Stimulated activated CD8-positive, alpha-beta memory T cell treated with anti-CD3 and anti-CD28 coated beads, Interleukin-15, amount 100 ng/mL, for 24 hours (primary cell): ENCODE measurements around the gene SHC4.

ENCODE experiments used
- DNase-seq: peaks from one replicate; pipeline ENCODE4 v3.0.0-alpha.2; 2020; ENCODE audit warnings: low read depth

The SHC4 gene

DNA sequence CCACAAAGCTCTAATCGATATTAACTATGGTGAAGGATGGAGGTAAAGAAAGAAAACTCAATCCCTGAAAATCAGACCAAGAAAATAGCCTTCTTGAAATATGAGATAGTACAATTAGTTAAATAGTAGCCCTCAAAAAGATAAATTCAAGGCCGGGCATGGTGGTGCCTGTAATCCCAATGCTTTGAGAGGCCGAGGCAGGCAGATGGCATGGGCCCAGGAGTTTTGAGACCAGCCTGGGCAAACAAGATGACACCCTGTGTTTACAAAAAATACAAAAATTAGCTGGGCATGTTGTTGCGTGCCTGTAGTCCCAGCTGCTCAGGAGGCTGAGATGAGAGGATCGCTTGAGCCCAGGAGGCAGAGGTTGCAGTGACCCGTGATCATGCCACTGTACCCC lies 121.2 kb downstream of the SHC4 start:
- DNase-seq = no peak

DNA sequence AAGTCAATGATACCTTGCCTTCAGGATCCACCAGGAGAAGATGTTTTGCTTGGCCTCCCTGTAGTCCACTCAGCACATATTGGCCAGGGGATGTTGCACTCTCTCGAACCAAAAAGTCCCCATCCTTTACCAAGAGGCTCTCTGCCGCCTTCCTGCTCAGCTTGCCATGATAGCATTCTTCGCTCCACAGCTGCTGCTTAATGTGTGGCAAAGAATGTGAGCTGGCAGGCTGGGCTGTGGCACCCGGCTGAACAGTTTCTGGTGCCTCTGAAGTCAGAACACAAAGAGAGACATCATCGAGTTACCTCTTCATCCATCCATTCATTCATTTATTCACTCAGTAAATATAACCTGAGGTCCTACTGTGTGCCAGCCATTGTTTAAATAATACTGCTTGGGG lies 129.0 kb downstream of the SHC4 start:
- no peak for DNase-seq

DNA sequence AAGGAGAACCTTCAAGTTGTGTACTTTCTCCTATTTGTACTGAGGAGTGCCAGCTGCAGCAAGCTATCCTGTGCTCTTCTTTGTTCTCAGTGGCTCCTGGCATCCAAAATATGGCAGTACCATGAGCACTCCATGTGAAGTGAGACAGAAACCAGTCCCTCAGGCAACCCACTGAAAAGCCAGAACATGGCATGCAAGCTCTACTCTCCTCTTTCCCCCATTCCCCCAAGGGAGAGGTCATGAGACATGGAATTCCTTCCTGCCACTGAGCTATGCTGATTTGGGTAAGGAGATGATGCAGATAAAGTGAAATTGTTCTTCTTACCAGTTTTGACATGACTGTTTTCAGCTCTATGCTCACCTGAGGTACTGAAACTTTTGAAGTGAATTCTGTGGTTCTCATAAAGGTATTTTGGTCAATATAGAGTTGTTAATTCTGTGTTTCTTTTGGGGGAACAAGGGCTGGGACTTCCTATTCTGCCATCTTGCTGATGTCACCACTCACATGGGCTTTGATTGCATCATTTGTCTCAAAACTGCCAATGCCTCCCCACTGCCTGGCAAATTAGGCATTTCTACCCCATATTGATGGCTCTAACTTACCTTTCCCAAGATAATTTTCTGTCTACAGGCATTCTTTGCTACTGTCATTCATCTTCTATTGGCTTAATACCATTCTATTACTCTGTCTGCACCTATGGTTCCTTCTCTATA lies 130.0 kb downstream of the SHC4 start:
- no peak for DNase-seq

DNA sequence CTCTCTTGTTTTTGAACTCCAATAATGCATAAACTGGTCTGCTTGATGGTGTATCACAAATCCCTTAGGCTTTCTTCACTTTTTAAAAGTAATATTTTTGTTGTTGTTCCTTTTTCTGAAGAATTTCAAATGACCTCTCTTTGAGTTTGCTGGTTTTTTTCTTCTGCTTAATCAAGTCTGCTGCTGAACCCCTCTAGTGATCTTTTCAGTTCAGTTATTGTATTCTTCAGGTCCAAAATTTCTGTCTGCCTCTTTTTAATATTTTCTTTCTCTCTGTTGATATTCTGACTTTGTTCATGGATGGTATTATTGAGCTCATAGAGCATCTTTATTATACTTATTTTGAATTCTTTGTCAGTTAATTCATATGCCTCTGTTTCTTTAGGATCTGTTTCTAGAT lies 131.1 kb downstream of the SHC4 start:
- no peak for DNase-seq

DNA sequence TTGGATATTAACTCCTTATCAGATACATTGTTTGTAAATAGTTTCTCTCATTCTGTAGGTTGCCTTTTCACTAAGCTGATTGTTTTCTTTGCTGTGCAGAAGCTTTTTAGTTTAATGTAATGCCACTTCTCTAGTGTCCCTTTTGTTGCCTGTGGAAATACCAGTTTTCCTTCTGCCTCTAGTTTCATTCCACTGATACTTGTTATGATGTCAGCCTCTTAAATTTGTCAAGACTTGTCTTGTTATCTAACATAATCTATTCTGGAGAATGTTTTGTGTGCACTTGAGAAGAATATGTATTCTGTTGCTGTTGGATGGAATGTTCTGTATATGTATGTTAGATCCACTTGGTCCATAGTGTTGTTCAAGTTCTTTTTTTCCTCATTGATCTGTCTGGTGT lies 134.8 kb downstream of the SHC4 start:
- DNase-seq = no peak

DNA sequence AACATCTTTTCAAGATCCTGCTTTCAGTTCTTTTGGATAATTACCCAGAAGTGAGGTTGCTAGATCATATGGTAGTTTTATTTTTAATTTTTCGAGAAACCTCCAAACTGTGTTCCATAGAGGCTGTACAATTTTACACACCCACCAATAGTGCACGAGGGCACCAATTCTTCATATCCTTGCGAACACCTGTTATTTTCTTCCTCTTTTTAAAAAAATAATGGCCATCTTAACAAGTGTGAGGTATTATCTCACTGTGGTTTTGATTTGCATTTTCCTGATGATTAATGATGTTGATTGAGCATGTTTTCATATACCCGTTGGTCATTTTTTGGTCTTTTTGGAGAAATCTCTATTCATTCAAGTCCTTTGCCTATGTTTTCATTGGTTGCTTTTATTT lies 135.2 kb downstream of the SHC4 start:
- no peak for DNase-seq

DNA sequence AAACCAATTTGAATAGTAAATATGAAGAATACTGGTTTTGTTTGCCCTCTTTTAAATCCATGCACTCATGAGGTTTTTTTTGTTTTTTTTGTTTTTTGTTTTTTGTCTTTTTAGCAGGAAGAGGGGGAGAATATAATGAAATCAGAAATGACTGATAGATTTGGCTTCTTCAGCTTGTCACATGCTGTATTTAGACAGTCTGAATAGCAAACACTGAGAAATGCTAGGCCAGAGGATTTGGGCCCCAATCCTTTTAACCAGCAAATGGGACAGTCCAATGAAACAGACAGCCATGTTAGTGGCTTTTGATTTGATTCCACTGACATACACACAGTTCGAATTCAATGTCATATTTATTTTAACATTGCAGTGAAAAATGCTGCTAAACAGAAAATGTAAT lies 138.6 kb downstream of the SHC4 start:
- DNase-seq = no peak

DNA sequence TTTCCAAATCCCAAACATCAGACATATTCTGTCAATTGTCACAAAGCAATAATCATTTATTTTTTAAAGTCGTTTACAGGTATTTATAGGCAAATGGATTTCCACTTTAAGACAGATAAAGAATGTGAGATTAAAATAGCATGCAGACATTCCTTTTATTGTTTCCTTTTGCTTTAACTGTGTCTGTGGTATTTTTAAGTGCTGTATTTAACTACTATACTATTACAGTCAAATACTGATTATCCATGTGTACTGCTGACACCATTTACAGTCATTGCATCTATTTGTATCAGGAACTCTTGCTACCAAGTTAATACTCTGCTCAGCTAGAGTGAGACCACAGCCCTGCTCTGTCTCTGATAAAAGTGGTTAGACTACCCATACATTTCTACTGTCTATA lies 140.0 kb downstream of the SHC4 start:
- DNase-seq = no peak

DNA sequence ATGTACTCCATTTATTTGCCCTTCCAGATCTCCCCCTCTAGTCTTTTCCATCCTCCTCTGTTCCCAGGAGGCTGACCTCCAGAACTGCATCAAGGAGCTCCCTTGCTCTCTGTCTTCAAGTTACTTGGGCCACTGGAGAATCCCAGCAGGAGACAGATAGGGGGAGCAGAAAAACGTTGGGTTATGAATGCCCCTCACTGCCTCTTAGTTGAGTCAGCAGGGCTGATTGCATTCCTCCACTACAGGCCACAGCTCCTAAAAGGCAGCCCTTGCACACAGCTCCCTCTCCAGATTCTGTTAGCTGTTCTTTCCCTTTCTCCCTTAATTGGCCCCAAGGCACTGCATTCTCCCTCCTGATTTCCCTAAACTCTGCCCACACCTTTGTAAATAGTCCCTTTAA lies 140.5 kb downstream of the SHC4 start:
- no peak for DNase-seq

DNA sequence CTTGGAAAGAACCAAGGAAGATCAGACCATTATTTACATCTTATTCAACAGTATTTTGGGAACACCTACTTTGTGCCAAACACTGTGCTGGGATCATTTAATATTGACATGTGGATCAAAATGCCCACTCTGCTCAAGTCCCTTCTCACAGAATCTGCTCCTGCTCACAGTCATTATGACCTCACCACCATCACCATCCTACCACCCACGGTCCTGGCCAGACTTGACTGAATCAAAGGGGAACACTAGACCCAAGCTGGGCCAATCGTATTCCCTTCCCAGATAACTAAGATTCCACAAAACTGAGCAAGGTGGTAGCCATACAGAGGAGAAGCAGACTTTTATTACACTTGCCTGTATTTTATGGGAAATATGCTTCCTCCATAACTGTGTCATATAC lies 149.4 kb downstream of the SHC4 start:
- no peak for DNase-seq

DNA sequence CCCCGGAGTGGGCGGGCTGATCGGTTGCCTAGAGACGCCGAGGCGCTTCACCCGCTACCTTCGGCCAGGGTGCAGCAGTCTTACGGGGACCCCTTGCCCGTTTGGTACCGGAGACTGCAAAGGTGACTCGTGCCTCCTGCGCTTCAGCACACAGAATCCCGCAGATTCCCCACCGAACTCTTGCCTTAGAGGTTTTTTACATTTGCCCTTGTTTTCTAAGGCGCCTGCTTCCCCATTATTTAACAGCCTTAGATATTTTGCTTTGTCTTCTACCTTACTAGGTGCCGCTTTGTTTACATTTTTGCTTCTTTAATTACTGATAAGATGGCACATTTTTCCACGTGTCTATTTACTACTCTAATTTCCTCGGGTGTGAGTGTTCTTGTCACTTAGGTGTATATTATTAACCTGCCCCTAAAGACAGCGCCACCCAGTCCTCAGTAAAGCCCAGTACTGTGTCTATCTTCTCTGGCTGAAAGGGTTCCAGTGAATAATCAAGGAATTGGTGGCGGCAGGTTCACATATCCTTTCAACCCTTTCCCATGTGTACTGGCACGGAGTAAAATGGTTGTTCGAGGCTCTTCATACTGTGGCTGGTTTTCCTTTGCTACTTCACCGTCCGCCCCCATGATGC lies 152.3 kb downstream of the SHC4 start:
- DNase-seq = no peak

DNA sequence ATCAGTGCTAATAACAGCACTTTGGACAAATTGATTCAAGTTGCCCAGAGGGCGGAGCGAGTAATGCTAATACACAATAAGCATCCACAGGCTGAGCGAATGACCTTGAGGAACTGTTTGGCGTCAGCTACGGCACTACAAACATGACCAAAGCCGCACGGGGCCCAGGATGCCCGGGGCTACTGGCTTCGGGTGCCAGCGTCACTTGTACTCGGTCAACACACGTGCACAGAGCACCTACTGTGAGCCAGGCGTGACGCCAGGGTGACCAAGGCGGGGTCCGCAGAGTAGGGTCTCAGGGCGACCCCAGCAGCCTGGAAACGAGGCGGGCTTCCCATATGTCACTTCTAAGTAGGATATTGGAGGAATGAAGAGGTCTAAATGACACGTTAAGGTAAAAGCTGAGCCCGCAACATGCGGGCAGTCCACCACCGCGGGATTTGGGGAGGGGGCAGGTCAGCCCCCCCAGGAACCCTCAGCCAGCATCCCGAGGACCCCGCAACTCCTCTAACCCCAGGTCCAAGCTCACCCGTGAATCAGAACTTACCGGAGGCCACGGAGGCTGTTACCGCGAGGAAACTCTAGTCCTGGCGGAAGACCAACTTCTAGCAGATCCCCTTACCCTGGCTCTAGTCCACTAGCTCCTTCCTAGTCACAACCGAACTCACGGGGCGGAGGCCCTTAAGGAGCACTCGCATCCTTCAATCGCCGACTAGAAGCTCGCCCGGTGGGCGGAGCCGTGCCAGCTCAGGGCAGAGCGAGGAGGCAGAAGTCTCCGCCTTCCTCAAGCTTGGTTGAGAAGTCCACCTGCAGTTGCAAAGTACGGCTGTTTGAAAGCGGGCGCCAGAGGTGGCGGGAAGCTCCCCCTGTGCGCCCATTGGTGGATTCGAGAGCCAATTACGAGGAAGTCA lies 153.1 kb downstream of the SHC4 start, which contains the start of gene CEP152:
Gene CEP152, minus strand, starts transcription at position 656 of the 911 bp plus-strand sequence. CDS start 5,420 bp downstream, outside the sequence.
- DNase-seq = peak; percentile 88

DNA sequence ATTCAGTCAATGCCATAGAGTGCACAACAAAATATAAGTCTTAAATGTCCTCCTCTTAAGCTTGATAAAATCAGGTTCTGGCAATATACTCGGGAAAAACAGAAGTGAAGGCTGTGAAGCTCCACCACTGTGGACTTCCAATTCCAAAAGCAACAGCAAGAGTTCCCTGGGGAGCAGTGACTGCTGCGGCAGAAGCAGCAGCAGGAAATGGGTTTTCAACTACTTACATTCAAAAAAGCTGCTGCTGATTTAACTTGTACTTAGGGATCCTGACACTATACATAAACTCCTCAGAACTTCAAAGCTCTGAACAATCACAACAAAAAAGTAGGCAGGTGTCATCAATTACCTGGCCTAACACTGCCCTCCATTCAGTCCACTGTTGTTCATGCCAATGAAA lies 157.6 kb downstream of the SHC4 start:
- DNase-seq = no peak

DNA sequence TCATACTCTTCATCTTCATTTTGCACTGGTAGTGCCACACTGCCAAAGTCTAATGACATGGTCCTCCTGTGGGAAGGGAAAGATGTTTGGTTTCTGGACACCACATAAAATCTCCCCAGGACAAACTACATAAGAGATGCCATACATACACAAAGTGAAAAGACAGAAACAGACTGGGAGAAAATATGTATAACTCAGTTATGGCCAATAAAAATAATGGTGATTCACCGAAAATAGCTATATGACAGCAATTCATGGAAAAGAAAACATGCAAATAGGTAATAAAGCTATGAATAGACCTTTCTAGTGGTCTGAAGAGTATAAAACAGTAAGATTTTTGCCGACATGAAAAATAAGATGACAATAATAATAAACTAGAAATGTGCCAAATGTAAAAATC lies 158.1 kb downstream of the SHC4 start:
- DNase-seq = no peak

DNA sequence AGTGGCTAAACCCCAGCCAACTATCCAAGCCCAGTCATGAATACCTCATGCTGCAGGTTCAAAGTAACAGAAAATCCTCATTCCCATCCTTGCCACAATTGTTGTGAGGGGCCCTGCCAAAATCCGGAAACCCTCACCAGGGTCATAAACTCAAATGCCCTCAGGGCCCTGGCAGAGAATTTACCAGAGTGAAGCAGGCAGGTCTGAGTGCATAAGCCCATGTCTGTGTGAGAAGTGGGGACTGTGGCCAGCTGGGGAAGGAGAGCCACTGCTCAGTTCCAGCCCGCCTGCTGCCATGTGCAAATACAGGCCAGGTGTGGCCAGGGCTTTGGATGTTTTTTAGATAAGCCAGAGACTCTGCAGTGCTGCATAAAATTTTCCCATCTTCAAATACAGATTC lies 159.8 kb downstream of the SHC4 start:
- DNase-seq = no peak

DNA sequence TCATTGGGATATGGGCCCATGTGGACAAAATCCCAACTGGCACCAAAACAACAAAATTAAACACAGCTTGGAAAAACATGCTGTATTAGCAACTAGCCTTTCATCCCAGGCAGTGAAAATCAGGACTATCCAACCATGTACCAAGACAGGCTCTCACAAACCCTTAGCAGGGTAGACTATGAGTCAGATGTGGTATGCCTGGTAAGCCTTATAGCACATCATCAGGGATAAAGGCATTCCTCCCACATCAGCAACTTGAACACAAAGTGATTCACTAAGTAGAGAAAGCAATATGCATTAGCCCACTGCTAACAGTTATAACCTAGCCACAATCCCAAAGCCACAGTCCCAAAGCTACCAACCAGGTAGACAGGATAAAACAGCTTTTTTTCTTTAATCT lies 160.9 kb downstream of the SHC4 start:
- DNase-seq = no peak

DNA sequence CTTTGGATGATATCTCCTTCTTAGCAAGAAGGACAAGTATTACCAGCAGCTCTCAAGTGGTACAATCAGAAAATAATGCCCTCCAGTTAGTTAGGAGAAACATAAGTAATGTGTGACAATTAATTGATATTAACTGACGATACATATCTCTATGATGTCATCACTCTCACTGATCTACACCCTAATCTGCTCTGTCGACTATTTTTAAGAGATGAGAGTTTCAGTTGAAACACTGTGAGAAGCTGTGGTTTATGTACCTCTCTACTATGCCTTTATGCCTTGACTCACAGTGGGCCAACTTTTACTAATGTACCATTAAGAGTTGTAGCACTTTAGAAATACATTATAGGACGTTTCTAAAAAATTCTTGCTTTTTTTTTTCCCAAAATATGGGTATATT lies 161.5 kb downstream of the SHC4 start:
- DNase-seq = no peak

DNA sequence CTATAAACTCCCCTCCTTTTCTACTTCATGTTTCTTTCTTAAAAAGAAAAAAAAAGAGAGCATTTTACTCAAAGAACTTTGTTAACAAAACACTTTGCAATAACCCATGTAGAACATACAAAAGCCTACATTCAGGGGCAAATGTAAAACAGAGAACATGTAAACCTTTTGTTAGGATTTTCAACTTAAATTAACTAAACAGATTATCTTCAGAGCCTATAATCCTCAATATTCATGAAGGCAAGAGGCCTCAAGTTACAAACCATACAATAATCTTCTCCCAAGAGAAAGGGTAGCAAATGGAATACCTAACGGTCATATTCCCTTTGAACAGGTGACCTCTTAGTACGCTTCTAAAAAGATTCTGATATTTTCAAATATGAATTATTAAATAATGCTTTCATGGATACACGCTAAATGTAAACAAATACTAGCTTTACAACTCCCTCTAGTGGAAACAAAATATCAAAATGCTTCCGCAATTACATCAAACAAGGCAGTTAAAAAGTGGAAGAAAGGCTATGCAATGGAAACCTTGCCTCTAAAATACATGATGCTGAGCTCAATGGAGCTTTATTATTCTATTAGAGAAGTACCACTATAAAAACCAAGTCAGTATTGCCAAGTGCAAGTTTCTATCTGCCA lies 162.8 kb downstream of the SHC4 start:
- DNase-seq = no peak

DNA sequence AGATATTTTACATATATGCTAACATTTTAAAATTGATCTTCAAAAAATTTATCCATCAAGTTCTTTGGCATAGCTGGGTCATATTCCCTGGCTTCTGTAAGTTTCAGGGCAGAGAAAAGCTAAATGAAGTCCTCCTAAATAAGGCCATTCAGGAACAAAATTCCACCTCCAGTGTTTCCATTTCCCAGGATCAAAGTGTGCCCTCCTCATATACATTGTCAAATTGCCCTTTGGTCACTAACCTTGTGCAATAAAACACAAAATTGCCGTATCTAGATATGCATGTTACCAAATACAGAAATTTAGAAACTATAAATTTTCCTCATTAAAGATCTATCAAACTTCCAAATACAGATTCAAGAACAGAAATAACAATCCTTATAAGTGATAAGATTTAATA lies 163.5 kb downstream of the SHC4 start:
- DNase-seq = no peak

DNA sequence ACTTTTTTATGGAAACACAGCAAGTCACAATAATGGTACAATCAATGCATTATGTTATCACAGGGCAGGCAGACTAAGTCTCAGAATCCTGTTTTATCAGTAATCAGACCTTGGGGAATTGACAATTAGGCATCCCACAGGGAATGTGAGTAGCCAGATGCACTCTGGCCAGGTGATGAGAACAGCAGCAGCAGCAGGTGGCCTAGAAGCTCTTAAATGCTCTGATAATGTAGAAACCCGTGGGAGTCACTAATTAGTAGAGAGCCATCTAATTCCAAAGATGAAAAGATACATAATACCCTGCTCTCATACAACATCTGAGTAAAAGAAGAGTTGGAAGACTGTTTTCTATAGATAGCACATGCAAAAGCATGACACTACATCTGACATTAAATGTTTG lies 165.4 kb downstream of the SHC4 start:
- no peak for DNase-seq

DNA sequence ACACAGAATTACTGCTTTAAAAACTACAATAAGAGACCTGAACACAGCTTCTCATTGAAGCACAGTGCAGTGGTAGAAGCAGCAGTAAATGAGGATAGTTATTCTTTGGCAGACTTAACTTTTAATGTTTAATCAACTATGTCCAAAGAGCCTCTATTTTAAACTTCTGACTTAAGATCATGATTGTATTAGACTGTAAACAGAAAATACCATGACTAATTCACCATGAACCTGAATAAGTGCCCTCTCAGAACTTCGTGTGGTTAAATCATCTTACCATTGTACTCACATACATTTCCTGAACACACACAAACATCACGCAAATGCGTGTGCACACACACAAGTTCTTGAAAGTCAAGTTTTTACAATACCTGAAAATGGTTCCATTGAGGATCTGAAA lies 166.8 kb downstream of the SHC4 start:
- no peak for DNase-seq

DNA sequence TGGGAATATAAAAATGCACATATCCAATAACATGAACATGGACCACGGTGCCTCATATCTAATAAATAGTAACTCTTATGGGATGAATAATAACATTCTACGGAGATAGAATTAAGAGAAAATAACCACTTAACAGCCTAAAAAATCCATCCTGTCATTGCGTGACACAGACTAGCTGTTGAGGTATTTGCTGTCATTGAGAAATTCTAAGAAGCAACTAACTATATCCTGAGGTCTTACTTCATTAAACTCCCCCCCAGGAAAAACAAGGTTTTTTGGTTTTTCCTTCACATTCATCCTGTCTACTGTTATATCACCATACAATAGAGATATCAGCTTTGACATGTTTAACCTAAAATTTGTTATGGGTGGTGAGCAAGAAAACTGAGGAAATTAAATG lies 167.2 kb downstream of the SHC4 start:
- DNase-seq = no peak

DNA sequence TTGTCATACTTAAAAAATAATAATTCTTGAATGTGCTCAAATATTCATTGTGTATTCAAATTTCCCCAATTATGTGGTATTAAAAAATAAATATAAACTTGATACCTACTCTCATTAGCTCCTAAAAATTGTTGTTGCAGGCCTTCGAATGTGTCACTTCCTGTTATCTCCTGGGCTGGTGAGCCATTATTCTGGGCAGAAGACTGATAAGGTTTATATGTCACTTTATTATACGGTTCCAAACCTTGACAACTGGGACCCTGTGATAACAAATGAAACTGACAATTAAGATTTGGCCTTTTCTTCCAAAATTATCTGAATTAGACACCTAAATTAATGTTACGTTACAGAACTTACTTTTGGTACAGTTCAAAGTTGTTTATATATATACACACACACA lies 167.8 kb downstream of the SHC4 start:
- no peak for DNase-seq
